GM19372 (cell line): ENCODE results near the gene GPC6.

Source experiments
- ATAC-seq: cut with Tn5 transposase; IDR thresholded peaks from one replicate; pipeline ENCODE4 v1.9.1; 2021; ENCODE audit warnings: mild to moderate bottlenecking, low read depth, moderate library complexity; ENCODE audit not compliant: unreplicated experiment

The GPC6 gene

DNA sequence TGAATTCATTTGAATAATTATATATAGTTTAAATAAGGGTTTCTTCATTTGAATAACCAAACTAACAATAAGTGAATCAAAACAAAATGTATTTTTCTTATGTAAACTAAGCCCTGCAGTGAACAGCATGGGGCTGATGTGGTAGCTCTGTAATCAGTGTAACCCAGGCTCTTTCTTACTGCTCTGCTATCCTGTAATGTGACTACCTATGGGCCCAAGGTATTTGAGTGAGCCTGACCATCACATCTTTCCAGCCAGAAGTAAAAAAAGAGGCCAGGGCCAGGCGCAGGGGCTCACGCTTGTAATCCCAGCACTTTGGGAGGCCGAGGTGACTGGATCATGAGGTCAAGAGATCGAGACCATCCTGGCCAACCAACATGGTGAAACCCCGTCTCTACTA, 758.3 kb downstream of the GPC6 start:
- ATAC-seq, result no peak

DNA sequence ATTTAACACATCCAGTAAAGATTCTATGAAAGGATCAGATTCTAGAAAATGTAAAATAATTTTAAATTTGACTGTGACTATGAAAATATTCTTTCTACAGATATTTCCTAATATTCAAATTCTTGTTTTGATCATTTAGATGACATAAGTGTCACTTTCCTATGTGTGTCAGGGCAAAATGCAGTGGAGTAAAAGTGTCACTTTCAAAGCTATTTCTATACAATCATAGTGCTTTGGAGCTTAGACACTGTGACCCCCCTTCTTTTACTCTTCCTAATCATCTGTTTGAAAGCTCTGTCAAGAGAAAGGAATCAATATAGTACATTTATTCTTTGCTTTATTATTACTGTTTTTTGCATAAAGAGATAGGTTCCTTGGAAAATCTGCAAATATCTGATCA, 760.9 kb downstream of the GPC6 start:
- no peak for ATAC-seq

DNA sequence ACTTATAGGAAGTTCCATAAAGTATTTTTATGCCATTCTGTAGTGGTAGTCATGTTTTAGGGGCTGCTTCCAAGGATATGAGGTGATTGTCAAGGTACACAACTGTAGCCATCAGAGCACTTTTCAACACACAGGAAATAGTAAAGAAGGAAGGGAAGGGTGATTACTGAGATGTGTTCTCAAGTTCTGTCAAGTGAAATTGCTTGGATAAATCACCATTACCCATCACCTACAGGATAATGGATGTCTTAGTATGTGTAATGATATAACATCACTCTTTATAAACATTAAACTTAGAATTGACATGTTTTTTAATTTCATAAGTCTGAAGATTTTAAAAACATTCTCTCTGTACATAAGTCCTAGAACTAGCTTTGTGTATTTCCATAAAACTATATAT, 765.0 kb downstream of the GPC6 start:
- ATAC-seq, result no peak

DNA sequence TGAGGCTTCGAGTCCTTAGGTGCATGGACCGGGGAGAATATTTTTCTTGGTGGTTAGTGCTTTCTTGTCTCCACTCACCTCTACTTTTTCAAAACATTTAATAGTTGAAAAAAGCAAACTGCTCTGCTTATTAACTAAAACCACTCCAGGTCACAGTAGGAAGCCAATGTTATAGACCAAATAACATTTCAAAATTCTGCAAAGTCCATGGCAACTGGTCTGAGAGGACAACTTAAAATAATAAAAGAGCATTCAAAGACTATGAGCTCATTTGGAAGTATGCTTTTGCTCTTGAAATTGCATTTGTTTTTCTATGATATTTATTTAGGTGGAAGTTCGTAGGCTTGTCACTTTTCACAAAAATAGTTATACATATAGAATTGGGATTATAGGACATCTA, 769.9 kb downstream of the GPC6 start:
- ATAC-seq, result no peak

DNA sequence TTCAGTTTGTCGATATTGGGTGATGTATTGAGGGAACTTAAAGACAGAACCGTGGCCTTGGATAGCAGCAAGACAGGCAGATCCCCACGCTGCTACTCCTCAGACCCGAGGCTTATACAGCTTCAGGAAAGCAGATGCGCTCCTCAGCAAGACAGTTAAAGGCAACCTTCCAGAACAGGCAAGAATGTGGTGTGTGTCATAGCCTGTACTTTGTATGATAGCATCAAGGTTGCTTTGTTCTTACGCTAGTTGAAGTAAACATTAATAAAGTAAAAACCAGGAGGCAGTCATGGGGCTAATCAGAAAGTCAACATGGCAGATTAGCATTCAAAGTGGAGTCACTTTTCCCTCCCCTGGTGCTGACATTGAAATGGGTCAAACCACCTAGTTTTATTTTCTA, 779.7 kb downstream of the GPC6 start:
- ATAC-seq, result no peak

DNA sequence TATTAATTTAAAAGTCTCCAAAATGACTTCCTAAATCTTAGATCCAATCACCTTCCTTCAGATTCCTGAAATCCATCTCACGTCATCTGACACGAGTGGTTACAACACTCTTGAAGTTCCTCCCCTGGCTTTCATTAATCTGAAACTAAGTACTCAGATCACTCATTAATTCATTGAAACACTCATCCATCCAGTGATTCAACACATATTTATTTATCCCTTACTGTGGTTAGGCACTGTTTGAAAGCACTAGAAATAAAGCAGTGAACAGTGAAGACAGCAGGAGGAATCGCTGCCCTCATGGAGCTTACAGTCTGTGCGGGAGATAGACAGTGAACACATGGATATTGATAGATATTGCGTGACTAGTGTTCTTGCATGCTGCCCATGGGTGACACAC, 780.5 kb downstream of the GPC6 start:
- no peak for ATAC-seq

DNA sequence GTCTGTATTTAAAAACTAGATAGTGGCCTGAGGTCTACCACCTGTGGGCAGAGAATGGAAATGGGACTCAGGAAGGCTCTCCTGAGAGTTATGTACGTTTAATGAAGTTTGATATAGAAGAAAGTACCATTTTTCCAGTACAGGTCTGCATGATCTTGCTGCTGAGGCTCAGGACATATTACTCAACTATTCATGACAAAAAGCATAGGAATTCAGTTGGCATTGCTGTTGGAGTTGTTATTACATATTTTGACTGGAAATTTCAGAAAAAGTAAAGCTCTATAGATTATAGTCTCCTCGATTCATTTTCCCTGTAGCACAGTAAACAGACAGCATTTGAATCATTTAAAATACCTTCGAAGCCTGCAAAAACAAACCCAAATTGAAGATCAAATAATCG, 783.1 kb downstream of the GPC6 start:
- no peak for ATAC-seq

DNA sequence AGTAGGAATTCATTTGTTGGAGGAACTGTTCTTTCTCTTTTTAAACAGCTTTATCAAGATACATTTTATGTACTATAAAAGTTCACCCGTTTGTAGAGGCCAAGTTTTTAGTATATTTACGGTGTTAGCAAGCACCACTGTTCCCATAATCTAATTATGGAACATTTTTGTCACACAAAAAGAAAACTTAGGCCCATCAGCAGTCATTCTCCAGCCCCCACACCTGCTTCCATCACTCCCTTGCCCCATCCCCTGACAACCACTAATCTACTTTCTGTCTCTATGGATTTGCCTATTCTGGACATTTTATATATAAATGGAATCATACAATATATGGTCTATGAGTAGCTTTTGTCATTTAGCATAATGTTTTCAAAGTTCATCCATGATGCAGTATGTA, 787.9 kb downstream of the GPC6 start:
- ATAC-seq, result no peak

DNA sequence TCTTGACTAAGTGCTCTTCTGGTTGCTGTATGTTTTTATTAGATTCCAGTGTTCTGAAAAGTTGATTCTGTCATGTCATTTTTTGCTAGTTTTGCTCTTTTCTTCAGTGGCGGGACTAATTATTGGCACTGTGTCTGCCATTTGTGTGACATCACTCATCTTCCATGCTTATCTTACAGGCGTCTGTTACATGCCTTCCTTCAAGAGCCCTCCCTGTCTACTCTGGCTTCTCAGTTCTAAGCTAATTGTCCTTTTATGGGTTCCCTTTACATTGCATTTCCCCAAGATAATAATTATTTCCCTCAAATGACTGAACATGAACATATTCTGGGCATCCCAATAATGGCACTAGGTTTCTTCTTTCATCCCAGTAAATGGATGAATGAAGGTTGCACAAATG, 793.8 kb downstream of the GPC6 start:
- no peak for ATAC-seq

DNA sequence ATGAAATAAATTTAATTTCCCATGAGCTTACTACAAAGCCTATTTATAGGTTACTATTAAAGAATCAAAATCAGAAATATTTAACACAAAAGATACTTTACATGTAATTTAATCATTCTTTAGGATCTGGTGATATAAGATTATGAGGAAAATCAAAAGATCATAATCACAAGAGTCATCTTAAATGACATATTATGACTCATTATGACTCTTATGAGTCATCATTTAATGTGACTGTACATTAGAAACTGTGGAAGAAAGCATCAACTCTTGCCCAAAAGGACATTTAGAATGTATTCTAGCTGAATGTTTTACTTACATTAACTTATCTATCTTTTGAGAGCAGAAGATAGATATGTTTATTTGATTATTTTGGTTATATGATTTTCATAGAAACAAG, 794.2 kb downstream of the GPC6 start:
- no peak for ATAC-seq

DNA sequence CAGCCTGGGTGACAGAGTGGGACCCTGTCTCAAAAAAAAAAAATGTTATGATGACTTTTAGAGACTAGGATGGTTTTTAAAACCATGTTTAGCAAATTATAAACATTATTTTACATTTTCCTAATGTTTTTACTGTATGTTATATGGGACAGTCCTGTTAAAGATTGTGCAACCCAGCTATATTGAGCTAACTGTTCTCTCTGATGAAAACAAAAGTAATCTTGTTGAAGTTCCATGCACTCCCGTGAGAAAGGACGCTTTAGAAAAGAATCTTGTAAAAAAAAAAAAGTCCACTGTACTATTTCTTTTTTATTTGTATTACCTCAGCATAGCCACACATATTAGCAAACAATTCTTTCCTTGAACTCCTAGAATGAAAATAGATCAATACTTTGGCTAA, 801.6 kb downstream of the GPC6 start:
- ATAC-seq, result no peak

DNA sequence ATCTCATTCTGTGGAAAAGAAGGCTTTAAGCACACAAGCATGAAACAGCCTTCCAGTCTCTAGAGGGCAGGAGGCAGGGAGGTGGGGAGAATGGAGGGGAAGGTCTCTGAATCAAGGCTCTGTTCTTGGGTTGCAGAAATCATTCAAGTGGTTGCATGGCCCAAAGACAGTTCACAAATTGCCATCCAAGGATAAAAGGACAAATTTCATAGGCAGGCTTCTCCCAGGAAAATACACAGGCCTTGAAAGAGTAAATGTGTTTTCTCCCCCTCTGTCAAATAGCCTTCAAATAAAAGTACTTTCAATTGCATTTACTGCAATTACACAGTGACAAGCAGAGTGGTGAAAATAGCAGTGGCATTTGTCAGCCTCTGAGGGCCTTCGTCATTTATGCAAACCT, 802.0 kb downstream of the GPC6 start:
- no peak for ATAC-seq

DNA sequence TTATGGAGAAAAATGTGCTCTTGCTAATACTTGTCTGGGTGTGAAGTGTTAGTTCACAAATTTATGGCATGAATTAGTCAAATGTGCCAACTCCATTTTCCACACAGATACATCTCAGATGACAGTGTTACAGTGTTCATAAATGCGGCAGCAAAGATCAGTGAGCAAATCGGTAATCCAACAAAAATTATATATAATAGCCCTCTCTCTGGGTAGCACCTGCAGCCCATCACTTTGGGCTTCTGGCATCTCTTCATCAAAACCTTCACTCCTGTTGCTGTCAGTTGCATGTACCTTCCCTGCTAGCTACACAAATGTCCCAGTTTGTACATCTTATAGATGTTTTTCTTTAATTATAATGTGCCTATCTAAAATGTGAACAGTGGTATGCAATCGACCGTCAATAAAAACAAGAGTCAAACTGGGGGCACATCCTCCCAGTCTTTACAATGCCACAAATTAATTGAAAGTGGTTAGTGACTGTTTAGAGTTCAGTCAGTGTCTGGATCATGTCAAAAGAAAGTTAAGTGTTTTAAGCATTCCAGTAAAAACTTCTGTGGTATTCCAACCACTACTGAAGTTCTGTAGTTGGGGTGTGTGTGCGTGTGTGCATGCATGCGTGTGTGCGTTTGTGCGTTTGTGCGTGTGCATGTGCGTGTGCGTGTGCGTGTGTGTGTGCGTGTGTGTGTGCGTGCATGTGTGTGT, 804.0 kb downstream of the GPC6 start:
- no peak for ATAC-seq

DNA sequence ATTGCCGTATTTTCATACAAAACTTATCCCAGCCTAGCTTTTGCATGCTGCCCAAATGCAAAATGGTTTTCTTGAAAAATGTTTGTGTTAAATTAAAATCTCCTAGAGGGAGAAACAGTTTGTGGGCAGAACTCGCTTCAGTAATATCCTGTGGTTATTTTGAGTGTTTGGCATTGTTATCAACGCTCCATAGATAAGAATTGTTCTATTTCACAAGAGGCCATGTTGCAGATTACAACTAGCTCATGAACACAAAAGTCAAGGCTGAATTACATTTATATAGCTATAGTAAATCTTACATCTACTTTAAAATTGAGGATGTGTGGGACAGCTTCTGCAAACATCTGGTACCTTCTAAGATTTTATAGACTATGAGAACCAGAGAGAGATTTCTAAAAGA, 805.0 kb downstream of the GPC6 start:
- no peak for ATAC-seq

DNA sequence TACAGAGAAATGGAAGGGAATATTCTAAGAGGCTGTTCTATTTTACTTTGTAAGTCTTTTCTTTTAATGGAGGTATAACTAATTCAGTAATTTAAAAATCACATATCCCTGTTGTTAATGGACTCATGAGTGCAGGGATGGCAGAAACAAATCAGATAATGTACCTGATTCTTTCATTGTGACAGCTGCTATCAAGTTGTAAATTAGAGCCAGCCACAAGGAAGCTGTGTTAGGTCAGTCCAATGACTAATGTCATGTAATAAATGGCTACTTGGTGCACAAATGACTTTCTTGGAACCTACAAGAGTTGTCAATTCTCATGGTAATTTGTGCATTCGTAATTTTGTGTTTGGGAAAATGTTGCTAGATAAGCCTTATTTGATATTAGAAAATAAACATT, 806.5 kb downstream of the GPC6 start:
- ATAC-seq, result no peak

DNA sequence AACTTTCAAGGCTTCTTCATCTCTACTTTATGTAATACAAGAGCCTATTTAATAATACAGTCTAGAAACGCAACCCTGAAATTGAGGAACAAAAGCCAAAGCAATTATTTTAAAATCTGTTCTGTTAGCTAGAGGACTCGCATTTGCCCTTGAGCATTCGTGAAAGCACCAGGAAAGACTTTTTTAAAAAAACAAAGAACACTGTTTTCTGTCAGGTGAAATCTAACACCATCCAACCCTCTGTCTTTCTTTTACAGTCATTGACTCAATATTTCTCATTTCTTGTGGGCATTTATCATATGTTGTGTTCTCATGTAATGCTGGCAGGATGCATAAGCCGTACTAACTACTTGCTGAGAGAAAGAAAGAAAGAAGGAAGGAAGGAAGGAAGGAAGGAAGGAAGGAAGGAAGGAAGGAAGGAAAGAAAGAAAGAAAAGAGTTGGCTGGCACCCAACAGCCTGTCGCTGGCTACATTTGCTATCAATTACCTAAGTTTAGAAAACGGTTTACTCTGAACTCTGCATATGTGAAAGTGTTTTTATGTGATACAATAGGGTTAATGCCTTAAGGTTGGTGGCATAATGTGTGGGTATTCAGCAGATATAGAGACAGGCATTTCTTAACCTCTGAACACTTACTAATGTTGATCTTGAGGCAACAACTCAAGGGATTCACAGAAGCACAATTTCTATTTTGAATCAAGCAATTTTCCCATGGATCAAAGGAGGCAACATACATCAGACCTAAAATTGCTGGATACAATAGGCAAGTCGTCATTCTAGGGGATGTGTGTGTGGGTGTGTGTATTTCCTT, 807.4 kb downstream of the GPC6 start:
- ATAC-seq, result no peak

DNA sequence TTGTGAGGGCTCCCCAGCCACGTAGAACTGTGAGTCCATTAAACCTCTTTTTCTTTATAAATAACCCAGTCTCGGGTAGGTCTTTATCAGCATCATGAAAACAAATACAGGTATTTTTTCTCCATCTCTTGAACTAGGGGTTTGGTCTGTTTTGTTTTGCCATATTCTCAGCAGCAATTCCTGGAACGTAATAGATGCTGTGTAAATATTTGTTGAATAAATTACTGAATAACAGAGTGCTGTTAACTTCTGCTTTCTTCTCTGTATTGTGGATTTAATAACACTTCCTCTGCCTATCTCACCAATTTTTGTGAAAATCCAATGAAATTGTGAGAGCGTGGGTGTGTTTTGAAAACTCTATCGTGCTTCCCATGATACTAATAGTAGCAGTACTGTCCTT, 823.4 kb downstream of the GPC6 start:
- ATAC-seq, result no peak

DNA sequence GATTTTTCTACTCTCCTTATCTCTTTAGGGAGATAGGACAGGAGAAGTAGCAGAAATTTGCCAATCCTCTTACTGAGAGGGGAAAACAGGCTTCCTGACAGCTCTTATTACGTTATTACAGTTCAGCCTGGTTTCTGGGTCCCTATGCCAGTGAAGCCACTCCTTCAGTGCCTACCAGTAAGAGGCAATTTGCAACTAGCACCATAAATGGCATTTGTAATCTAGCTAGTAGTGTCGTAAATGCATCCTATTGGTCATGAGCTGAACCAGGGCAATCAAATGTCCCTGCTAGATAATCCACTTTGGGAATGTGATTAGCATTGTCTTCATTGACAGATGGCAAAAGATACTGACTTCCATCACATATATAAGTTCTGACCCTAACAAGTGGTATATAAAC, 824.1 kb downstream of the GPC6 start:
- no peak for ATAC-seq

DNA sequence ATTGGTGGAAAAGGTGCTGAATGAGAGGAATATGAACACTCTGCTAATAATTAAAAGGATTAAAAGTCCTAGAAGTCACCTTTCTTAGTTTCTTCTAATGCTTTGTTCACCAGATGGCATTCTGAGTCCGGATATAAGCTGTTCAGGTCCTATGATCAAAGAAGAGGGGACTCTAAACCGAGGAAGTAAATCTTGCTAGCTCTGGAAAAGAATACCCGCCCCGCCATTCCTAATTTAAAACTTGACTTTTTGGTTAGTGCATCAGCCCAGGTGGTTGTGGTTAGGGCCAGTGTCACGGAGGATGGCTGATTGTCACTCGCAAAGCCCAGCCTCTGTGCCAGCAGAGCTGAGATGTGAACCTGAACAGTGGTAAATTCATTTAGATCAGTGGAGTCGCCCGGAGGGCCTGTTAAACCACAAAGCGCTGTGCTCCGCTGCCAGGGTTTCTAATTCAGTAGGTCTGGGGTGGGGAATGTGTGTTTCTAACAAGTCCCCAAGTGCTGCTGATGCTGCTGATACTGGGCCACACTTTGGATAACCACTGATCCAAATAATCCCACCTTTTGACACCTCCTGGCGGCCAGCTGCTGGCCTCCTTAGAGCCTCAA, 827.5 kb downstream of the GPC6 start:
- ATAC-seq, result no peak

DNA sequence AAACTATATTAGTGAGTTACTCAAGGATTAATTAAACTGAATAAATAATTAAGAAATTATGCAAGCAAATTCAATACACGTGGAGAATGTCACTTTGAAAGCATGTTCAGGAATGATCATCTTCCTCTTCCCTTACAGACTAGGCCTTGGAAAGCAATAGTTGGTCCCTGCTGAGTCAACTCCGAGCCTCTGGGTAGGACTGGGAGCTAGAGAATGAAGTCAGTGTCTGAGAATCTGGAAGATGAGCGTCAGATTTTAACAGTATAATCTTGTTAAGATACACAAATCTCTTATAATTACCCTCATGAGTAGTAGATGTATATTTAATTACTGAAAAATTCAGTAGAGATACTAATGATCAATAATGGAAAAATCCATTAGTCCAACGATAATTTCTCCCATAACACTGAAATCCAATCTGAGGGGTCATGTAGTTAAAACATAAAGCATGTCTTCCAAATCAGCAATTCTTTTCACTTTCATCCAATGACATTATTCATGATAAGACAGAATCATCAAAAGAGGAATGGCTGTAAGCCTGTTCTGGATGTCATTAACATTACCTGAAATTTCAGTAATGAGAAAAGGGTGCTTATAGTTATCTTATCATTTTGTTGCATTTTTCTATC, 829.9 kb downstream of the GPC6 start:
- no peak for ATAC-seq

DNA sequence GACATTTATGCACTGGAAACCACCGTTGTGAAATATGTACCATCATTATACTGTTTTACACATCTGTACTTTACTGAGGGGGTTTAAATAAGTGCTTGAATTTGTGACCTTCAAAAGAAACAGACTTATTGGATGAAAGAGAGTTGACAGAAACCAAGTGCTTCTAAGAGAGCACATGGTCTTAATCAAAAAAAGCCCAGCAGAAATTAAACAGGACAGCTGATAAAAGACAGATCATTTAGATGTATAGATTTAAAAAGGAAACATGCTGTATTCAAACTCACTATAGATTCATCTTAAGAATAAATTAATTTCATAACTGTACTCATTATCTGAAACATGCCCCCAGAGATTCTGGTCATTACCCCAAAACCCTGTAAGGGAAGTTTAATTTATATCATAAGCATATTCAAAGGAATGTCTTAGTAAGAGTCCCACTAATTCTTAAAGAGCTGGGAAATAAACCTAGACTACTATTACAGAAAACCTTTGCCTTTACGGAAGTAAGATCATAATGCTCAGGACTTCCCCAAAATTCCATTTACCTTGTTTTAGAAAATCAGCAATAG, 831.1 kb downstream of the GPC6 start:
- ATAC-seq, result no peak
